H1 (cell line): ENCODE data around the gene SPOP. TPM values are rescaled to one million over a fixed set of nuclear protein-coding genes. Genes with fewer than 3 reads are reported as not detected.

Experiments used
- CTCF ChIA-PET: fragments of 300-600 bp; sonication (Branson Sonifier 250); formaldehyde crosslinking; loops from one replicate; lab custom pipeline; 2021; ENCODE audit not compliant: partially characterized antibody; lab: Charles Lee
- POLR2A ChIA-PET: fragments of 300-600 bp; sonication (Branson Sonifier 250); formaldehyde crosslinking; loops from one replicate; lab custom pipeline; 2021; ENCODE audit warnings: inconsistent platforms; ENCODE audit not compliant: partially characterized antibody; lab: Charles Lee
- DNase-seq, 2 experiments: peaks; one replicate each; pipeline versions ENCODE4 v3.0.0 to v3.0.0-alpha.2; 2010 to 2022; ENCODE audit warnings: low spot score in 2 of 2, low read depth in 1 of 2, mixed read lengths in 1 of 2
- FAIRE-seq: peaks from 2 replicates; lab custom pipeline; 2011; peaks lifted over from hg19 to GRCh38; lab: Jason Lieb, UNC
- H2AFZ ChIP-seq: 2 replicates; pipeline ENCODE4 v1.8.1; 2012; ENCODE audit warnings: low read length, inconsistent platforms
- H2AK5ac ChIP-seq: 2 replicates; pipeline ENCODE4 v1.6.1; 2013; ENCODE audit warnings: low read depth, low read length
- H2BK120ac ChIP-seq: replicated peaks from 2 replicates; pipeline ENCODE3; 2013; ENCODE audit warnings: low read depth, low read length, inconsistent platforms
- H2BK12ac ChIP-seq: 2 replicates; pipeline ENCODE4 v1.6.1; 2013; ENCODE audit warnings: low read depth, low read length
- H2BK15ac ChIP-seq: 2 replicates; pipeline ENCODE4 v1.6.1; 2013; ENCODE audit warnings: low read length
- H2BK20ac ChIP-seq: 2 replicates; pipeline ENCODE4 v1.6.1; 2013; ENCODE audit warnings: low read length
- H2BK5ac ChIP-seq: 2 replicates; pipeline ENCODE4 v1.6.1; 2013; ENCODE audit warnings: low read depth, low read length
- H3K14ac ChIP-seq: 2 replicates; pipeline ENCODE4 v1.6.1; 2013; ENCODE audit warnings: inconsistent platforms; ENCODE audit not compliant: insufficient read length
- H3K18ac ChIP-seq: 2 replicates; pipeline ENCODE4 v1.6.1; 2013; ENCODE audit warnings: low read length; ENCODE audit errors: extremely low read depth
- H3K23ac ChIP-seq: 2 replicates; pipeline ENCODE4 v1.6.1; 2013; ENCODE audit warnings: inconsistent platforms; ENCODE audit not compliant: insufficient read length
- H3K23me2 ChIP-seq: 2 replicates; pipeline ENCODE4 v1.6.1; 2013; ENCODE audit warnings: low read depth, low read length
- H3K27ac ChIP-seq: 2 replicates; pipeline ENCODE4 v1.6.1; 2011; ENCODE audit warnings: low read depth, low read length, inconsistent platforms
- H3K27me3 ChIP-seq, 4 experiments: replicated peaks in 1 of 4; 1 replicate in 1 of 4; 2 replicates in 3 of 4; pipeline versions ENCODE4 v1.6.1 to v1.8.1; 2011 to 2013; ENCODE audit warnings: low read length in 3 of 4, mild to moderate bottlenecking in 3 of 4, inconsistent platforms in 2 of 4, mixed read lengths in 2 of 4, moderate library complexity in 1 of 4; ENCODE audit not compliant: control insufficient read depth in 3 of 4, insufficient read depth in 3 of 4; ENCODE audit errors: extremely low read depth in 1 of 4
- H3K36me3 ChIP-seq, 4 experiments: 2 replicates each; pipeline versions ENCODE4 v1.6.1 to v1.8.1; 2011 to 2013; ENCODE audit warnings: mild to moderate bottlenecking in 4 of 4, low read length in 3 of 4, moderate library complexity in 2 of 4, control low read depth in 1 of 4, inconsistent platforms in 1 of 4; ENCODE audit not compliant: insufficient read depth in 4 of 4, control insufficient read depth in 2 of 4
- H3K4ac ChIP-seq: replicated peaks from 2 replicates; pipeline ENCODE3; 2013; ENCODE audit warnings: low read length, low read depth, mixed read lengths, inconsistent platforms; ENCODE audit not compliant: insufficient read length
- H3K4me1 ChIP-seq, 4 experiments: replicated peaks in 1 of 4; 1 replicate in 1 of 4; 2 replicates in 3 of 4; pipeline versions ENCODE4 v1.6.1 to v1.8.1; 2011 to 2013; ENCODE audit warnings: low read length in 3 of 4, inconsistent platforms in 2 of 4, mixed read lengths in 1 of 4; ENCODE audit not compliant: insufficient read depth in 4 of 4, control insufficient read depth in 3 of 4
- H3K4me2 ChIP-seq, 2 experiments: 2 replicates each; pipeline versions ENCODE4 v1.6.1 to v1.8.1; 2011 to 2013; ENCODE audit warnings: low read depth in 2 of 2, low read length in 2 of 2, control low read depth in 1 of 2, inconsistent platforms in 1 of 2, mild to moderate bottlenecking in 1 of 2; ENCODE audit not compliant: insufficient read depth in 1 of 2
- H3K4me3 ChIP-seq, 4 experiments: fragments of 200-600, 300-600 bp in 1 of 4; sonication (generic), shearing (Covaris generic), sonication (Bioruptor Twin) in 1 of 4; 2 replicates each; pipeline versions ENCODE4 v1.5.1 to v1.8.1; 2011 to 2016; ENCODE audit warnings: low read length in 4 of 4, low read depth in 3 of 4, control low read depth in 2 of 4, inconsistent platforms in 2 of 4, mild to moderate bottlenecking in 2 of 4, mixed read lengths in 1 of 4, moderate library complexity in 1 of 4; ENCODE audit not compliant: insufficient read depth in 2 of 4; ENCODE audit errors: extremely low read depth in 1 of 4
- H3K56ac ChIP-seq: replicated peaks from 2 replicates; pipeline ENCODE3; 2013; ENCODE audit warnings: low read depth, mild to moderate bottlenecking, mixed read lengths, low read length, inconsistent platforms; ENCODE audit not compliant: insufficient read length
- H3K79me1 ChIP-seq: 2 replicates; pipeline ENCODE4 v1.6.1; 2013; ENCODE audit warnings: low read depth, low read length, control low read depth
- H3K79me2 ChIP-seq, 2 experiments: 2 replicates each; pipeline versions ENCODE4 v1.6.1 to v1.8.1; 2012 to 2013; ENCODE audit warnings: low read length in 2 of 2, mild to moderate bottlenecking in 2 of 2, inconsistent platforms in 1 of 2; ENCODE audit not compliant: insufficient read depth in 2 of 2, control insufficient read depth in 1 of 2
- H3K9ac ChIP-seq, 4 experiments: replicated peaks in 1 of 4; 1 replicate in 1 of 4; 2 replicates in 3 of 4; pipeline versions ENCODE4 v1.6.1 to v1.8.1; 2011 to 2013; ENCODE audit warnings: low read depth in 3 of 4, low read length in 3 of 4, control low read depth in 2 of 4, mild to moderate bottlenecking in 2 of 4, moderate library complexity in 2 of 4, inconsistent platforms in 1 of 4; ENCODE audit errors: extremely low read depth in 1 of 4
- H3K9me3 ChIP-seq, 2 experiments: 2 replicates each; pipeline versions ENCODE4 v1.6.1 to v1.8.1; 2012 to 2013; ENCODE audit warnings: mild to moderate bottlenecking in 2 of 2, moderate library complexity in 2 of 2, control low read depth in 1 of 2, inconsistent platforms in 1 of 2, low read depth in 1 of 2, low read length in 1 of 2, mixed read lengths in 1 of 2; ENCODE audit not compliant: insufficient read depth in 2 of 2
- H4K20me1 ChIP-seq, 2 experiments: replicated peaks in 1 of 2; 2 replicates each; pipeline versions ENCODE3 to v1.8.1; 2011 to 2013; ENCODE audit warnings: inconsistent platforms in 2 of 2, low read length in 2 of 2, mild to moderate bottlenecking in 1 of 2; ENCODE audit not compliant: insufficient read depth in 2 of 2, control insufficient read depth in 1 of 2
- H4K5ac ChIP-seq: 2 replicates; pipeline ENCODE4 v1.6.1; 2013; ENCODE audit warnings: low read length, low read depth, mixed read lengths, inconsistent platforms; ENCODE audit not compliant: insufficient read length
- H4K8ac ChIP-seq: 2 replicates; pipeline ENCODE4 v1.8.0; 2013; ENCODE audit warnings: mild to moderate bottlenecking, moderate library complexity, low read length, inconsistent platforms; ENCODE audit not compliant: insufficient read depth; ENCODE audit errors: extremely low read depth
- H4K91ac ChIP-seq: replicated peaks from 2 replicates; pipeline ENCODE3; 2013; ENCODE audit warnings: low read length, mixed read lengths, inconsistent platforms; ENCODE audit not compliant: insufficient read length
- BCL11A ChIP-seq, 2 experiments: IDR thresholded peaks; one replicate each; pipeline ENCODE4 v1.6.1; 2011; ENCODE audit warnings: low read depth in 2 of 2, low read length in 2 of 2, mild to moderate bottlenecking in 2 of 2
- CBX5 ChIP-seq: fragments of 300-800, 300-1000 bp; sonication (generic); IDR thresholded peaks from 2 replicates; pipeline ENCODE4 v1.7.1; 2016; ENCODE audit warnings: antibody characterized with exemption, low read length, low read depth
- CHD1 ChIP-seq: IDR thresholded peaks from 2 replicates; pipeline ENCODE4 v1.6.1; 2012; ENCODE audit warnings: low read depth, low read length, improper control_type of control experiment
- CHD2 ChIP-seq: IDR thresholded peaks from 2 replicates; pipeline ENCODE4 v1.6.1; 2012; ENCODE audit warnings: low read length, improper control_type of control experiment
- CTBP2 ChIP-seq: IDR thresholded peaks from 2 replicates; pipeline ENCODE4 v1.7.0; 2011; ENCODE audit warnings: borderline replicate concordance, mild to moderate bottlenecking, moderate library complexity, mixed read lengths, low read length; ENCODE audit not compliant: insufficient read depth, insufficient read length
- HDAC2 ChIP-seq, 2 experiments: fragments of 300-600 bp in 1 of 2; sonication (generic) in 1 of 2; IDR thresholded peaks; 2 replicates each; pipeline ENCODE4 v1.6.1; 2011 to 2012; ENCODE audit warnings: low read depth in 2 of 2, low read length in 2 of 2, mild to moderate bottlenecking in 2 of 2, moderate library complexity in 2 of 2, borderline replicate concordance in 1 of 2, inconsistent platforms in 1 of 2
- JUN ChIP-seq: IDR thresholded peaks from 2 replicates; pipeline ENCODE4 v1.6.1; 2011; ENCODE audit warnings: low read depth, mild to moderate bottlenecking, improper control_type of control experiment, low read length
- KDM1A ChIP-seq: fragments of 200-600, 300-600 bp; sonication (generic); IDR thresholded peaks from 2 replicates; pipeline ENCODE4 v1.7.1; 2016; ENCODE audit warnings: mild to moderate bottlenecking, low read length, borderline replicate concordance
- NANOG ChIP-seq: IDR thresholded peaks from 2 replicates; pipeline ENCODE4 v1.6.1; 2011; ENCODE audit warnings: low read length, low read depth, mild to moderate bottlenecking, inconsistent platforms; ENCODE audit not compliant: insufficient read depth, poor library complexity, severe bottlenecking
- RAD21 ChIP-seq, 2 experiments: IDR thresholded peaks in 1 of 2; conservative IDR thresholded peaks in 1 of 2; 2 replicates each; pipeline ENCODE4 v1.6.1; 2011; ENCODE audit warnings: low read depth in 2 of 2, low read length in 2 of 2, improper control_type of control experiment in 1 of 2, inconsistent platforms in 1 of 2, mild to moderate bottlenecking in 1 of 2, moderate library complexity in 1 of 2
- RNF2 ChIP-seq: fragments of 200-900, 300-1000 bp; sonication (generic); IDR thresholded peaks from 2 replicates; pipeline ENCODE4 v1.7.1; 2016; ENCODE audit warnings: borderline replicate concordance, low read depth, mild to moderate bottlenecking, antibody characterized with exemption, low read length; ENCODE audit not compliant: poor library complexity, severe bottlenecking; ENCODE audit errors: missing control alignments
- SRF ChIP-seq: IDR thresholded peaks from 2 replicates; pipeline ENCODE4 v1.6.1; 2011; ENCODE audit warnings: mild to moderate bottlenecking, low read depth, low read length, moderate library complexity
- TEAD4 ChIP-seq: IDR thresholded peaks from 2 replicates; pipeline ENCODE4 v1.6.1; 2012; ENCODE audit warnings: low read depth, low read length, inconsistent platforms, mixed read lengths
- WGBS, 2 experiments: shearing (Covaris generic) in 1 of 2; methylation state at CpG; one replicate each; pipeline versions ENCODE4 v1.1.6 to v1.1.7; 2013 to 2015; ENCODE audit warnings: low lambda C conversion rate in 2 of 2, mixed read lengths in 2 of 2, inconsistent platforms in 1 of 2, low coverage in 1 of 2, missing lambda C conversion rate in 1 of 2; ENCODE audit not compliant: insufficient replicate concordance in 2 of 2, insufficient coverage in 1 of 2, insufficient read length in 1 of 2; ENCODE audit errors: extremely low coverage in 1 of 2, missing lambda C conversion rate in 1 of 2; 5-methylcytosine and 5-hydroxymethylcytosine counted together
- polyA plus RNA-seq, 7 experiments: library from polyadenylated mRNA; depleted of rRNA in 3 of 7; stranded (reverse) in 5 of 7; unstranded in 2 of 7; fragments of >200 nt in 5 of 7; fragments of 200-250 nt in 2 of 7; gene quantifications; 1 replicate in 5 of 7; 2 replicates in 1 of 7; 4 replicates in 1 of 7; pipeline versions ENCODE4 v1.2.1 to v1.2.3, GENCODE V29; 2011 to 2013; ENCODE audit warnings: missing spikeins in 2 of 7, mixed read lengths in 2 of 7
- total RNA-seq: library from RNA; stranded (reverse); fragmentation: NEBNext Ultra II Directional; extraction: Animal tissue kit (Norgen Biotek cat#: 25700); gene quantifications from 2 replicates; pipeline ENCODE4 v1.2.1, GENCODE V29; 2021

SPOP gene
- total and polyA plus RNA-seq, 2 of the 8 experiments (the other 6 are each of a cell fraction or from before 2014, with no cell fraction given) = 13.3 to 25.6 TPM

GRCh38 chr17:49588312-49588711 is 89.6 kb downstream of the SPOP start:
- no peak overlapping the region for H2AFZ ChIP-seq
- peaks cover 0 to 2% (median 2%) of the 10 kb centered on the region in 4 experiments; a peak in 2 of 7 replicates for H3K4me1 ChIP-seq
- ChIA-PET POLR2A (interaction anchor here (1.8 kb wide), 1 partner anchor 9 kb away, joined by 6 read pairs; no protein-coding TSS in a partner anchor), CTCF (interaction anchor here (0.9 to 1.3 kb wide), 4 partner anchors 10 to 154 kb away, joined by 3 to 5 read pairs (median 3); no protein-coding TSS in a partner anchor)
- H3K9ac ChIP-seq = no peak overlapping the region
- no peak overlapping the region for H2BK12ac ChIP-seq
- 88% methylated on average over 8 of the region's 8 CpGs; no CpG with 5 or more reads in 1 of the 2 experiments for WGBS, 2 experiments
- H3K27me3 ChIP-seq = no peaks in the 10 kb centered on the region
- H3K36me3 ChIP-seq = no peaks in the 10 kb centered on the region
- H3K79me2 ChIP-seq = no peaks in the 10 kb centered on the region
- no peaks in the 10 kb centered on the region for H3K23me2 ChIP-seq
- H4K91ac ChIP-seq = no peak overlapping the region
- no peak overlapping the region for H3K27ac ChIP-seq
- H3K9me3 ChIP-seq = no peaks in the 10 kb centered on the region
- H4K20me1 ChIP-seq = no peaks in the 10 kb centered on the region
- H2BK5ac ChIP-seq = no peak overlapping the region
- no peak overlapping the region for H3K56ac ChIP-seq
- no peak overlapping the region for H2BK20ac ChIP-seq
- H3K23ac ChIP-seq = no peak overlapping the region
- no peak overlapping the region for H2BK120ac ChIP-seq
- no peak overlapping the region for H3K4me3 ChIP-seq
- no peak overlapping the region for H3K18ac ChIP-seq
- H4K8ac ChIP-seq = no peak overlapping the region
- H4K5ac ChIP-seq = no peak overlapping the region
- no peak overlapping the region for H2AK5ac ChIP-seq
- no peaks in the 10 kb centered on the region for H3K79me1 ChIP-seq
- H3K4ac ChIP-seq = no peak overlapping the region
- H3K4me2 ChIP-seq = no peak overlapping the region
- FAIRE-seq = no peak
- no peak overlapping the region for H2BK15ac ChIP-seq
- no peak overlapping the region for H3K14ac ChIP-seq
- DNase-seq = no peak
- no peak for TF ChIP-seq CBX5
- TF ChIP-seq SRF = no peak
- TF ChIP-seq CHD1 = no peak
- TF ChIP-seq NANOG = no peak
- TF ChIP-seq TEAD4 = no peak
- TF ChIP-seq CTBP2 = no peak
- TF ChIP-seq RNF2 = no peak
- no peak for TF ChIP-seq HDAC2 (IDR thresholded peaks at IDR 0.05; ENCODE audit: borderline replicate concordance in 1 of 2, low read depth in 2 of 2, low read length in 2 of 2)
- no peak for TF ChIP-seq BCL11A (IDR thresholded peaks at IDR 0.05; ENCODE audit: low read depth in 2 of 2, low read length in 2 of 2)
- no peak for TF ChIP-seq KDM1A
- no peak for TF ChIP-seq CHD2
- no peak for TF ChIP-seq JUN
- no peak for TF ChIP-seq RAD21 (IDR thresholded peaks at IDR 0.05 in 1 of 2, conservative IDR thresholded peaks at IDR 0.05 in 1 of 2; ENCODE audit: low read depth in 2 of 2, low read length in 2 of 2)
